SK-N-SH (cell line): ENCODE results near the gene MXI1. TPM values are rescaled to one million over a fixed set of nuclear protein-coding genes. Genes with fewer than 3 reads are reported as not detected.

Experiments
- CTCF ChIA-PET: fragments of 300-600, 350-600 bp; formaldehyde crosslinking; extraction: SDS; loops from one replicate; lab custom pipeline; 2021; lab: Yijun Ruan, JAX
- POLR2A ChIA-PET: fragments of 350-600 bp; sonication (Branson Sonifier 250); formaldehyde crosslinking; extraction: SDS; loops from one replicate; lab custom pipeline; 2020; ENCODE audit warnings: antibody characterized with exemption, inconsistent platforms; lab: Yijun Ruan, JAX
- DNase-seq: peaks from one replicate; pipeline ENCODE4 v3.0.0; 2012
- H2AFZ ChIP-seq: fragments of 200-600 bp; sonication (generic); 2 replicates; pipeline ENCODE4 v1.8.1; 2016; ENCODE audit warnings: antibody characterized with exemption, mild to moderate bottlenecking, low read depth
- H3F3A ChIP-seq: fragments of 200-600 bp; sonication (generic); replicated peaks from 2 replicates; pipeline ENCODE3; 2016; ENCODE audit warnings: antibody characterized with exemption, mild to moderate bottlenecking; ENCODE audit not compliant: insufficient read depth
- H3K27ac ChIP-seq, 2 experiments: fragments of 200-500 bp in 1 of 2; fragments of 200-600 bp in 1 of 2; sonication (Bioruptor generic) in 1 of 2; sonication (generic), shearing (Covaris generic) in 1 of 2; 2 replicates each; pipeline versions ENCODE4 v1.5.1 to v1.6.1; 2014 to 2016; ENCODE audit warnings: low read depth in 2 of 2, inconsistent platforms in 1 of 2, low read length in 1 of 2, mild to moderate bottlenecking in 1 of 2, mixed read lengths in 1 of 2
- H3K27me3 ChIP-seq: fragments of 200-600 bp; sonication (generic), shearing (Covaris generic); 2 replicates; pipeline ENCODE4 v1.6.1; 2016; ENCODE audit warnings: mixed run types; ENCODE audit not compliant: insufficient read depth
- H3K36me3 ChIP-seq, 2 experiments: fragments of 200-500 bp in 1 of 2; fragments of 200-600 bp in 1 of 2; sonication (Bioruptor generic) in 1 of 2; sonication (generic) in 1 of 2; replicated peaks in 1 of 2; 2 replicates each; pipeline versions ENCODE3 to v1.5.1; 2014 to 2016; ENCODE audit warnings: low read length in 1 of 2, mild to moderate bottlenecking in 1 of 2; ENCODE audit not compliant: insufficient read depth in 2 of 2, control insufficient read depth in 1 of 2
- H3K4me1 ChIP-seq, 2 experiments: fragments of 200-500 bp in 1 of 2; fragments of 200-600 bp in 1 of 2; sonication (Bioruptor generic) in 1 of 2; sonication (generic), shearing (Covaris generic) in 1 of 2; 2 replicates each; pipeline versions ENCODE4 v1.5.1 to v1.6.1; 2014 to 2016; ENCODE audit warnings: low read depth in 1 of 2, low read length in 1 of 2, mixed run types in 1 of 2; ENCODE audit not compliant: insufficient read depth in 2 of 2, control insufficient read depth in 1 of 2
- H3K4me2 ChIP-seq: fragments of 200-600 bp; sonication (generic), shearing (Covaris generic); 2 replicates; pipeline ENCODE4 v1.6.1; 2017; ENCODE audit warnings: mixed run types
- H3K4me3 ChIP-seq, 2 experiments: fragments of 200-500 bp in 1 of 2; fragments of 200-600 bp in 1 of 2; sonication (Bioruptor generic) in 1 of 2; sonication (generic), shearing (Covaris generic) in 1 of 2; 2 replicates each; pipeline versions ENCODE4 v1.5.1 to v1.8.1; 2014 to 2016; ENCODE audit warnings: low read depth in 2 of 2, inconsistent platforms in 1 of 2, low read length in 1 of 2, mild to moderate bottlenecking in 1 of 2, mixed read lengths in 1 of 2, moderate library complexity in 1 of 2
- H3K79me2 ChIP-seq: fragments of 200-600 bp; sonication (generic); 2 replicates; pipeline ENCODE4 v1.8.1; 2017; ENCODE audit warnings: mild to moderate bottlenecking; ENCODE audit not compliant: insufficient read depth
- H3K9ac ChIP-seq: fragments of 200-600 bp; sonication (generic); 2 replicates; pipeline ENCODE4 v1.6.1; 2017; ENCODE audit warnings: mixed run types
- H3K9me2 ChIP-seq: fragments of 200-600 bp; sonication (generic); 2 replicates; pipeline ENCODE4 v1.6.1; 2017; ENCODE audit warnings: mixed run types
- H3K9me3 ChIP-seq: fragments of 200-600 bp; sonication (generic); 2 replicates; pipeline ENCODE4 v1.6.1; 2017; ENCODE audit warnings: mixed run types, mild to moderate bottlenecking, moderate library complexity
- H4K20me1 ChIP-seq: fragments of 200-600 bp; sonication (generic); 2 replicates; pipeline ENCODE4 v1.6.1; 2017; ENCODE audit warnings: mild to moderate bottlenecking, mixed run types; ENCODE audit not compliant: insufficient read depth
- CHD2 ChIP-seq: fragments of 150-350 bp; IDR thresholded peaks from 2 replicates; pipeline ENCODE4 v1.6.1; 2018; ENCODE audit warnings: low read length; ENCODE audit not compliant: partially characterized antibody
- ELF1 ChIP-seq: IDR thresholded peaks from 2 replicates; pipeline ENCODE4 v1.4.0; 2012
- FOXM1 ChIP-seq: IDR thresholded peaks from 2 replicates; pipeline ENCODE4 v1.4.0; 2012; ENCODE audit warnings: low read depth, mild to moderate bottlenecking
- MAX ChIP-seq: IDR thresholded peaks from 2 replicates; pipeline ENCODE4 v1.4.0; 2012; ENCODE audit warnings: low read depth
- MEF2A ChIP-seq: IDR thresholded peaks from 2 replicates; pipeline ENCODE4 v1.4.0; 2012; ENCODE audit warnings: low read depth, borderline replicate concordance
- NRF1 ChIP-seq: IDR thresholded peaks from 2 replicates; pipeline ENCODE4 v1.6.1; 2012; ENCODE audit warnings: low read depth, mild to moderate bottlenecking, low read length
- PBX3 ChIP-seq: IDR thresholded peaks from 2 replicates; pipeline ENCODE4; 2012
- REST ChIP-seq: IDR thresholded peaks from 2 replicates; pipeline ENCODE4 v1.6.1; 2012; ENCODE audit warnings: mild to moderate bottlenecking, low read depth, low read length, moderate library complexity
- RFX5 ChIP-seq: IDR thresholded peaks from 2 replicates; pipeline ENCODE4 v1.6.1; 2012; ENCODE audit warnings: mild to moderate bottlenecking, improper control_type of control experiment, low read length
- RXRA ChIP-seq: IDR thresholded peaks from 2 replicates; pipeline ENCODE4 v1.4.0; 2012; ENCODE audit warnings: low read depth, mild to moderate bottlenecking, borderline replicate concordance
- SIN3A ChIP-seq: IDR thresholded peaks from 2 replicates; pipeline ENCODE4 v1.6.1; 2012; ENCODE audit warnings: low read depth, mild to moderate bottlenecking, low read length, moderate library complexity, borderline replicate concordance
- SMC3 ChIP-seq: IDR thresholded peaks from 2 replicates; pipeline ENCODE4 v1.6.1; 2012; ENCODE audit warnings: low read depth, low read length, improper control_type of control experiment
- TAF1 ChIP-seq: IDR thresholded peaks from 2 replicates; pipeline ENCODE4 v1.6.1; 2012; ENCODE audit warnings: low read depth, mild to moderate bottlenecking, low read length, moderate library complexity, borderline replicate concordance
- TCF12 ChIP-seq: IDR thresholded peaks from 2 replicates; pipeline ENCODE4 v1.4.0; 2012
- USF2 ChIP-seq: fragments of 150-350 bp; IDR thresholded peaks from 2 replicates; pipeline ENCODE4 v1.6.1; 2017; ENCODE audit warnings: antibody characterized with exemption, low read length, low read depth, borderline replicate concordance
- WGBS: methylation state at CpG from one replicate; pipeline ENCODE4 v1.1.6; 2017; ENCODE audit warnings: low lambda C conversion rate; 5-methylcytosine and 5-hydroxymethylcytosine counted together
- polyA plus RNA-seq, 3 experiments: library from polyadenylated mRNA; depleted of rRNA; stranded (reverse); fragments of >200 nt; gene quantifications; 2 replicates each; pipeline ENCODE4 v1.2.3, GENCODE V29; 2012

Gene MXI1
- polyA plus RNA-seq, 1 of the 3 experiments (the other 2 are of a cell fraction), result 13.8 TPM

- TF ChIP-seq MAX, result no peak
- TF ChIP-seq USF2, result no peak
- TF ChIP-seq FOXM1, result no peak
- no peak for TF ChIP-seq SMC3
Measured at GRCh38 chr10:110163841-110164240, 43.6 kb upstream of the MXI1 start (continued).

GRCh38 chr10:110165239-110165638 lies 42.2 kb upstream of the MXI1 start:
- Histone ChIP-seq H3K9ac (no peak overlapping the region), H3K4me3 (no peak overlapping the region), H2AFZ (no peak overlapping the region), H3K36me3 (no peaks in the 10 kb centered on the region), H3K79me2 (no peaks in the 10 kb centered on the region), H3K9me2 (no peaks in the 10 kb centered on the region), H3K4me1 (no peaks in the 10 kb centered on the region), H3K27me3 (peaks cover 27% of the 10 kb centered on the region; the same call in 1 of the 2 replicates), H4K20me1 (no peaks in the 10 kb centered on the region), H3K27ac (no peak overlapping the region), H3K9me3 (no peaks in the 10 kb centered on the region), H3F3A (no peaks in the 10 kb centered on the region), H3K4me2 (no peak overlapping the region)
- DNase-seq, result no peak
- 69% methylated on average over 6 of the region's 6 CpGs for WGBS
- ChIA-PET CTCF (interaction anchor here (1.0 to 1.6 kb wide), 2 partner anchors 31 to 41 kb away, joined by 3 to 4 read pairs; no protein-coding TSS in a partner anchor), POLR2A (no interaction called here)
- TF ChIP-seq REST (no peak), TCF12 (no peak)

GRCh38 chr10:110167149-110167548 lies 40.3 kb upstream of the MXI1 start:
- Histone ChIP-seq H4K20me1 (no peaks in the 10 kb centered on the region), H3K4me2 (no peak overlapping the region)
- TF ChIP-seq MAX, result no peak
- TF ChIP-seq ELF1, result no peak
- no peak for TF ChIP-seq NRF1
- TF ChIP-seq MEF2A, result no peak
- no peak for TF ChIP-seq TCF12
- no peak for TF ChIP-seq TAF1
- TF ChIP-seq SMC3, result no peak
- no peak for TF ChIP-seq RFX5
- no peak for TF ChIP-seq RXRA
- no peak for TF ChIP-seq CHD2
- TF ChIP-seq SIN3A, result no peak
- no peak for TF ChIP-seq PBX3
- TF ChIP-seq, all 33 proteins: peak for 0
- Histone ChIP-seq H3K79me2 (no peaks in the 10 kb centered on the region), H3F3A (no peaks in the 10 kb centered on the region), H3K36me3 (no peaks in the 10 kb centered on the region), H3K9me2 (no peaks in the 10 kb centered on the region), H3K27ac (no peak overlapping the region), H2AFZ (no peak overlapping the region), H3K9ac (no peak overlapping the region), H3K9me3 (no peaks in the 10 kb centered on the region), H3K27me3 (peaks cover 27% of the 10 kb centered on the region; the same call in 1 of the 2 replicates), H3K4me3 (no peak overlapping the region), H3K4me1 (no peaks in the 10 kb centered on the region)
- DNase-seq, result no peak
- ChIA-PET CTCF (interaction anchor here (1.3 to 1.5 kb wide), 2 partner anchors 20 to 283 kb away, joined by 3 to 4 read pairs; no protein-coding TSS in a partner anchor), POLR2A (no interaction called here)
- WGBS, result 67% methylated on average over 7 of the region's 7 CpGs
